GM19193 (cell line): ENCODE measurements around the gene ICOS.

Source experiments
- POLR2A ChIP-seq: IDR thresholded peaks from 4 replicates; pipeline ENCODE4 v1.6.1; 2011; ENCODE audit not compliant: insufficient read depth, insufficient read length; ENCODE audit errors: extremely low read depth

ICOS gene

GRCh38 chr2:203951366-203951902 is 14.9 kb downstream of the ICOS start:
- no peak for TF ChIP-seq POLR2A

- no peak for TF ChIP-seq POLR2A
Observed at GRCh38 chr2:203959265-203959664, 22.7 kb downstream of the ICOS start.

- TF ChIP-seq POLR2A = no peak
Observed at GRCh38 chr2:203959672-203960071, 23.1 kb downstream of the ICOS start.

GRCh38 chr2:203960811-203961210 is 24.2 kb downstream of the ICOS start:
- TF ChIP-seq POLR2A = no peak

GRCh38 chr2:203971251-203971650 is 34.7 kb downstream of the ICOS start:
- no peak for TF ChIP-seq POLR2A

GRCh38 chr2:203972066-203972465 is 35.5 kb downstream of the ICOS start:
- TF ChIP-seq POLR2A = no peak

- TF ChIP-seq POLR2A = no peak
Observed at GRCh38 chr2:203973000-203973399, 36.4 kb downstream of the ICOS start.

- TF ChIP-seq POLR2A = no peak
Observed at GRCh38 chr2:203973676-203974075, 37.1 kb downstream of the ICOS start.

- no peak for TF ChIP-seq POLR2A
Observed at GRCh38 chr2:203975912-203976311, 39.3 kb downstream of the ICOS start.

- no peak for TF ChIP-seq POLR2A
Observed at GRCh38 chr2:203982276-203982675, 45.7 kb downstream of the ICOS start.

GRCh38 chr2:203983064-203983715 is 46.6 kb downstream of the ICOS start:
- no peak for TF ChIP-seq POLR2A

- TF ChIP-seq POLR2A = no peak
Observed at GRCh38 chr2:203987959-203988358, 51.4 kb downstream of the ICOS start.

GRCh38 chr2:203988500-203989260 is 52.1 kb downstream of the ICOS start:
- no peak for TF ChIP-seq POLR2A

GRCh38 chr2:203989521-203989920 is 53.0 kb downstream of the ICOS start:
- no peak for TF ChIP-seq POLR2A

GRCh38 chr2:203992509-203992908 is 55.9 kb downstream of the ICOS start:
- TF ChIP-seq POLR2A = no peak

- TF ChIP-seq POLR2A = no peak
Observed at GRCh38 chr2:203993011-203993410, 56.4 kb downstream of the ICOS start.

GRCh38 chr2:203993560-203993959 is 57.0 kb downstream of the ICOS start:
- no peak for TF ChIP-seq POLR2A

GRCh38 chr2:203994735-203995134 is 58.2 kb downstream of the ICOS start:
- no peak for TF ChIP-seq POLR2A
